Prostate gland (tissue), 2 donors: ENCODE results near the gene RAPGEF4. TPM values are rescaled to one million over a fixed set of nuclear protein-coding genes. Genes with fewer than 3 reads are reported as not detected.

ENCODE experiments used
- DNase-seq: peaks from one replicate; pipeline ENCODE4 v3.0.0-alpha.2; 2019; ENCODE audit warnings: low spot score
- H3K27ac ChIP-seq, 2 donors: fragments of 200-600 bp; sonication (generic); 2 replicates each; pipeline ENCODE4 v1.5.1; 2017 to 2019
- H3K27me3 ChIP-seq: fragments of 200-600 bp; sonication (generic); replicated peaks from 2 replicates; pipeline ENCODE4 v1.5.1; 2019; ENCODE audit not compliant: insufficient read depth
- H3K36me3 ChIP-seq, 2 donors: fragments of 200-600 bp; sonication (generic); 1 replicate in 1 of 2; 2 replicates in 1 of 2; pipeline versions ENCODE4 v1.5.1 to v1.8.1; 2017 to 2019
- H3K4me1 ChIP-seq: fragments of 200-600 bp; sonication (generic); replicated peaks from 2 replicates; pipeline ENCODE4 v1.5.1; 2019
- H3K4me3 ChIP-seq, 2 donors: fragments of 200-600 bp; sonication (generic); 2 replicates each; pipeline ENCODE4 v1.5.1; 2017 to 2019
- H3K9me3 ChIP-seq: fragments of 200-600 bp; sonication (generic); 2 replicates; pipeline ENCODE4 v1.5.1; 2017
- CTCF ChIP-seq, 4 experiments: fragments of 200-600 bp in 2 of 4; fragments of 450-650 bp in 2 of 4; sonication (generic) in 2 of 4; IDR thresholded peaks; 1 replicate in 3 of 4; 2 replicates in 1 of 4; pipeline ENCODE4 v1.5.1; 2016 to 2019; ENCODE audit warnings: antibody characterized with exemption in 4 of 4, mild to moderate bottlenecking in 2 of 4, moderate library complexity in 2 of 4
- POLR2A ChIP-seq: fragments of 450-650 bp; IDR thresholded peaks from one replicate; pipeline ENCODE4 v1.6.1; 2016; ENCODE audit warnings: antibody characterized with exemption, mild to moderate bottlenecking
- POLR2AphosphoS5 ChIP-seq: sonication (generic); formaldehyde crosslinking; IDR thresholded peaks from one replicate; pipeline ENCODE4 v1.6.1; 2017; ENCODE audit warnings: antibody characterized with exemption
- whole genome bisulfite sequencing: methylation state at CpG from one replicate; pipeline ENCODE4 v1.1.5; 2018; 5-methylcytosine and 5-hydroxymethylcytosine counted together
- intact Hi-C: fragments of 100-400 bp; cut with DNase I; formaldehyde crosslinking; loops from one replicate; pipeline ENCODE4 v1.14.2; 2022
- total RNA-seq, 2 donors: library from RNA; depleted of rRNA; stranded (reverse); fragments of >200 nt; gene quantifications; one replicate each; pipeline ENCODE4 v1.1.0, GENCODE V29; 2016

Gene RAPGEF4
- total RNA-seq, 2 donors from 2014 or later, result 7.3 to 31.0 TPM

- Histone ChIP-seq H3K9me3 (no peaks in the 10 kb centered on the region), H3K27ac (no peak overlapping the region), H3K4me3 (no peak overlapping the region), H3K4me1 (no peaks in the 10 kb centered on the region), H3K27me3 (no peaks in the 10 kb centered on the region), H3K36me3 (no peaks in the 10 kb centered on the region)
- intact Hi-C loops, result loop anchor here (5.0 to 10.0 kb wide), 4 partner anchors 45 to 468 kb away; partner anchors contain the start of genes CDCA7 and MAP3K20
- no peak for TF ChIP-seq POLR2A
- no peak for TF ChIP-seq CTCF (IDR thresholded peaks at IDR 0.05)
- TF ChIP-seq POLR2AphosphoS5, result no peak
- DNase-seq, result no peak
- 91% methylated on average over 5 of the region's 5 CpGs for WGBS
Observed at GRCh38 chr2:172976816-172977215, 241.2 kb downstream of the RAPGEF4 start.

DNA sequence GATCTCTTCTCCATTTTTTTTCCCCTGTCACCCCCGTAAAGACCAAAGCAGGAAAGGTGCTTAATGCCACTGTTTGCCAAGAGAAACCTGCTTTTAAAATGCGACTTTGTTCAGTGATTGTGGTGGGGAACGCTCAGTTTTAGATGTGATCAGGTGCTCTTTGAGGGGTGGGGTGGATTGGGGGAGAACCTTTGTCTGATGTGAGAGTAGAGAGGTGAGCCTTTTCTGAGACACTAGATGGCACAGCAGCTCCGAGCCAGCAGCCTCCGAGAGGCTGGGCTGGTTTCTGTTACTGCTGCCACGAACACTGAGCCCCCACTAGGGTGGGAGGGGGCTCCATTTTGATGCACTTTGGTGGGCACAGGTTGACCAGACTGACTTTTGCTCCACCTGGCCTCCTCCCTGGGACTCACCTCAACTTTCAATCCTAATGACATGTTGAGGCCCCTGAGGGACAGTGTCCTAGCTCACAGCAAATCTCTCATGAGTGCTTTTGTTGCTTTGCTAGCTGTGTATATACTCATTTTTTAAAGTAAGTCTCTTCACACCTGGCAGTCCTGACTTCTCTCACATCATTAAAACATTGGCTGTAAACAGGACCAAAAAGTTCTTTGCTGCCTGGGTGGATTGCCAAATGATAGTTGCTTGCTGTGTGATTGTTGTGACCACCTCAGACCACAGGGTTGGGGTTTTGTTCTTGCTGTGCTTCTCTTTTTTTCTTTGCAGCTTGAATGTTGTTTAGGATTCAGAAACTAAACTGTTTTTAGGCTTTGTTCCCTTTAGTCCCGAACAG, 241.8 kb downstream of the RAPGEF4 start:
- no peaks in the 10 kb centered on the region for H3K27me3 ChIP-seq
- intact Hi-C loops, result loop anchor here (5.0 to 10.0 kb wide), 4 partner anchors 45 to 467 kb away; partner anchors contain the start of genes CDCA7 and MAP3K20
- H3K36me3 ChIP-seq, result no peaks in the 10 kb centered on the region
- no peak overlapping the region for H3K27ac ChIP-seq
- TF ChIP-seq POLR2A (no peak), CTCF (IDR thresholded peaks at IDR 0.05) (peak in 1 of 4 experiments; percentile 44)
- no peaks in the 10 kb centered on the region for H3K9me3 ChIP-seq
- H3K4me3 ChIP-seq, result no peak overlapping the region
- no peaks in the 10 kb centered on the region for H3K4me1 ChIP-seq
- 51% methylated on average over 7 of the region's 7 CpGs for WGBS
- no peak for DNase-seq

DNA sequence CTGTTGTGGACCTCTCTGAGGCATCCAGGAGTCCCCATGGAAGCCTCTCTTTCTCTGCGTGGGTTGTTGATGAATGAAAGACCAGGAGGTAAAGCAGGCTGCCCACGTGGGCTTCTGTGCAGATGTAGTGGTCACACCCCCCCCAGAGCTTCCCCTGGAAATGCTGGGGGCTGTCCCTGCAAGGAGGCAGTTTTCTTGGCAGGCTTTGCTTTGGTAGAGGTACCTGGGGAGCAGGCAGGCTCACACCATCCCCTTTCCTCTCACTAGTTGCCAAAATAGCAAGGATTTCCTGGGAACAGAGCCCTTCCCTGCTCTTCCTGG, 242.4 kb downstream of the RAPGEF4 start:
- Histone ChIP-seq H3K9me3 (no peaks in the 10 kb centered on the region), H3K27ac (no peak overlapping the region), H3K27me3 (no peaks in the 10 kb centered on the region), H3K4me1 (no peaks in the 10 kb centered on the region), H3K4me3 (no peak overlapping the region), H3K36me3 (no peaks in the 10 kb centered on the region)
- TF ChIP-seq POLR2AphosphoS5 (no peak), POLR2A (no peak), CTCF (IDR thresholded peaks at IDR 0.05) (no peak)
- intact Hi-C loops, result loop anchor here (5.0 to 10.0 kb wide), 4 partner anchors 44 to 467 kb away; partner anchors contain the start of genes CDCA7 and MAP3K20
- WGBS, result 57% methylated on average over 2 of the region's 2 CpGs
- DNase-seq, result no peak

- no peak for TF ChIP-seq POLR2A
- no peak for TF ChIP-seq POLR2AphosphoS5
- no peak for TF ChIP-seq CTCF (IDR thresholded peaks at IDR 0.05)
- no peak for DNase-seq
- whole genome bisulfite sequencing, result 26% methylated on average over 12 of the region's 12 CpGs
Observed at GRCh38 chr2:172985139-172985892, 249.7 kb downstream of the RAPGEF4 start.

More at GRCh38 chr2:172985139-172985892, 249.7 kb downstream of the RAPGEF4 start:
- intact Hi-C loops, result no loop called here
- no peaks in the 10 kb centered on the region for H3K4me1 ChIP-seq
- H3K4me3 ChIP-seq, result no peak overlapping the region
- H3K9me3 ChIP-seq, result no peaks in the 10 kb centered on the region
- no peaks in the 10 kb centered on the region for H3K36me3 ChIP-seq
- H3K27me3 ChIP-seq, result no peaks in the 10 kb centered on the region
- no peak overlapping the region for H3K27ac ChIP-seq
